LNCaP clone FGC (cell line): Measurements from ENCODE around the gene GNA14.
"Not testable (repeated sequence)": the region's sequence is repeated elsewhere in the genome, so short reads cannot be mapped to it uniquely, and the experiment has no call there.

Experiments
- DNase-seq: peaks from one replicate; pipeline ENCODE4 v3.0.0-alpha.2; 2011; ENCODE audit warnings: low read depth
- H3K4me3 ChIP-seq: 2 replicates; pipeline ENCODE4 v1.5.1; 2011; ENCODE audit warnings: mild to moderate bottlenecking, low read depth, low read length, control low read depth
- CTCF ChIP-seq: IDR thresholded peaks from 2 replicates; pipeline ENCODE4 v1.5.1; 2012; ENCODE audit warnings: mild to moderate bottlenecking; ENCODE audit not compliant: control insufficient read depth, insufficient read depth; ENCODE audit errors: extremely low read depth

Gene GNA14

GRCh38 chr9:77453825-77454647 is 194.1 kb downstream of the GNA14 start:
- no peak overlapping the region for H3K4me3 ChIP-seq
- TF ChIP-seq CTCF: no peak
- DNase-seq: no peak

- no peak for TF ChIP-seq CTCF
- DNase-seq: no peak
- no peak overlapping the region for H3K4me3 ChIP-seq
These were observed 196.6 kb downstream of the GNA14 start for GRCh38 chr9:77451507-77451906.

GRCh38 chr9:77450085-77450475 is 198.0 kb downstream of the GNA14 start:
- no peak overlapping the region for H3K4me3 ChIP-seq
- TF ChIP-seq CTCF: no peak
- no peak for DNase-seq

- 0 out of 2 replicates have a peak, but pooled peaks have one; percentile 5 for TF ChIP-seq CTCF
- DNase-seq: no peak
- H3K4me3 ChIP-seq: no peak overlapping the region
These were observed 198.7 kb downstream of the GNA14 start for GRCh38 chr9:77449240-77450084.

- TF ChIP-seq CTCF: no peak
- no peak overlapping the region for H3K4me3 ChIP-seq
- no peak for DNase-seq
These were observed 200.5 kb downstream of the GNA14 start for GRCh38 chr9:77447646-77448045.

- TF ChIP-seq CTCF: no peak
- H3K4me3 ChIP-seq: no peak overlapping the region
These were observed 205.7 kb downstream of the GNA14 start for GRCh38 chr9:77442436-77442835.

GRCh38 chr9:77441124-77441523 is 207.0 kb downstream of the GNA14 start:
- H3K4me3 ChIP-seq, DNase-seq: not testable (repeated sequence)

More at GRCh38 chr9:77442436-77442835, 205.7 kb downstream of the GNA14 start:
- DNase-seq: no peak
